H9 (cell line): ENCODE results near the gene EPB41L4B. TPM values are rescaled to one million over a fixed set of nuclear protein-coding genes. Genes with fewer than 3 reads are reported as not detected.

Experiments used
- DNase-seq: peaks from one replicate; pipeline ENCODE4 v3.0.0-alpha.2; 2017
- H2AFZ ChIP-seq: one replicate; pipeline ENCODE4 v1.6.1; 2013; ENCODE audit warnings: mild to moderate bottlenecking, low read length, control low read depth, moderate library complexity
- H2AK5ac ChIP-seq: 2 replicates; pipeline ENCODE4 v1.6.1; 2013; ENCODE audit warnings: low read length, control low read depth, mixed read lengths; ENCODE audit not compliant: insufficient read length
- H2BK120ac ChIP-seq: one replicate; pipeline ENCODE4 v1.6.1; 2013; ENCODE audit warnings: low read depth, mild to moderate bottlenecking, low read length, control low read depth, inconsistent platforms; ENCODE audit not compliant: poor library complexity, severe bottlenecking
- H2BK12ac ChIP-seq: 2 replicates; pipeline ENCODE4 v1.6.1; 2013; ENCODE audit warnings: low read length, control low read depth, mixed read lengths, low read depth; ENCODE audit not compliant: insufficient read length
- H2BK15ac ChIP-seq: 2 replicates; pipeline ENCODE4 v1.6.1; 2013; ENCODE audit warnings: low read depth, low read length, control low read depth
- H2BK20ac ChIP-seq: one replicate; pipeline ENCODE4 v1.6.1; 2013; ENCODE audit warnings: low read depth, mild to moderate bottlenecking, low read length, control low read depth, inconsistent platforms; ENCODE audit not compliant: poor library complexity, severe bottlenecking
- H2BK5ac ChIP-seq: 2 replicates; pipeline ENCODE4 v1.6.1; 2013; ENCODE audit warnings: low read length, control low read depth, mixed read lengths; ENCODE audit not compliant: insufficient read length
- H3K14ac ChIP-seq: 2 replicates; pipeline ENCODE4 v1.6.1; 2013; ENCODE audit warnings: low read length, control low read depth; ENCODE audit not compliant: insufficient read depth
- H3K18ac ChIP-seq: 2 replicates; pipeline ENCODE4 v1.6.1; 2013; ENCODE audit warnings: low read depth, mild to moderate bottlenecking, mixed read lengths, low read length, control low read depth; ENCODE audit not compliant: insufficient read length
- H3K23ac ChIP-seq: 2 replicates; pipeline ENCODE4 v1.6.1; 2013; ENCODE audit warnings: low read length, control low read depth, mixed read lengths, low read depth; ENCODE audit not compliant: insufficient read length
- H3K23me2 ChIP-seq: 2 replicates; pipeline ENCODE4 v1.6.1; 2013; ENCODE audit warnings: low read depth, mild to moderate bottlenecking, mixed read lengths, low read length, control low read depth; ENCODE audit not compliant: insufficient read length, poor library complexity, severe bottlenecking
- H3K27ac ChIP-seq: 2 replicates; pipeline ENCODE4 v1.5.1; 2013; ENCODE audit warnings: low read length, control low read depth, mixed read lengths, low read depth; ENCODE audit not compliant: insufficient read length
- H3K27me3 ChIP-seq: 2 replicates; pipeline ENCODE4 v1.6.1; 2013; ENCODE audit warnings: low read length, control low read depth, inconsistent platforms; ENCODE audit not compliant: insufficient read depth
- H3K4ac ChIP-seq: 2 replicates; pipeline ENCODE4 v1.6.1; 2013; ENCODE audit warnings: low read depth, mild to moderate bottlenecking, control low read depth, inconsistent platforms, low read length, moderate library complexity
- H3K4me1 ChIP-seq: 2 replicates; pipeline ENCODE4 v1.6.1; 2013; ENCODE audit warnings: low read length, control low read depth, inconsistent platforms; ENCODE audit not compliant: insufficient read depth
- H3K4me2 ChIP-seq: 2 replicates; pipeline ENCODE4 v1.6.1; 2013; ENCODE audit warnings: low read length, control low read depth, mixed read lengths; ENCODE audit not compliant: insufficient read length, insufficient read depth
- H3K56ac ChIP-seq: 2 replicates; pipeline ENCODE4 v1.6.1; 2013; ENCODE audit warnings: low read depth, mild to moderate bottlenecking, mixed read lengths, low read length, control low read depth; ENCODE audit not compliant: insufficient read length
- H3K79me1 ChIP-seq: 2 replicates; pipeline ENCODE4 v1.6.1; 2013; ENCODE audit warnings: low read depth, mild to moderate bottlenecking, moderate library complexity, low read length, control low read depth, inconsistent platforms; ENCODE audit not compliant: insufficient read depth, poor library complexity, severe bottlenecking
- H3K79me2 ChIP-seq: 2 replicates; pipeline ENCODE4 v1.6.1; 2013; ENCODE audit warnings: low read length, control low read depth, inconsistent platforms; ENCODE audit not compliant: insufficient read depth
- H3K9ac ChIP-seq: 2 replicates; pipeline ENCODE4 v1.6.1; 2013; ENCODE audit warnings: low read length, control low read depth, mixed read lengths; ENCODE audit not compliant: insufficient read length; ENCODE audit errors: extremely low read depth
- H3K9me3 ChIP-seq: one replicate; pipeline ENCODE4 v1.6.1; 2013; ENCODE audit warnings: low read depth, low read length, inconsistent platforms; ENCODE audit not compliant: control insufficient read depth
- H3T11ph ChIP-seq: one replicate; pipeline ENCODE4 v1.6.1; 2013; ENCODE audit warnings: mild to moderate bottlenecking, low read length, control low read depth, inconsistent platforms
- H4K20me1 ChIP-seq: one replicate; pipeline ENCODE4 v1.6.1; 2013; ENCODE audit not compliant: control insufficient read depth, insufficient read length, insufficient read depth
- H4K5ac ChIP-seq: 2 replicates; pipeline ENCODE4 v1.6.1; 2013; ENCODE audit warnings: low read depth, mild to moderate bottlenecking, mixed read lengths, low read length, control low read depth; ENCODE audit not compliant: insufficient read length
- H4K8ac ChIP-seq: replicated peaks from 2 replicates; pipeline ENCODE4 v1.6.1; 2013; ENCODE audit warnings: low read length, control low read depth, mixed read lengths, low read depth; ENCODE audit not compliant: insufficient read length
- H4K91ac ChIP-seq: 2 replicates; pipeline ENCODE4 v1.6.1; 2013; ENCODE audit warnings: low read depth, mild to moderate bottlenecking, moderate library complexity, mixed read lengths, low read length, control low read depth; ENCODE audit not compliant: insufficient read length
- H3K27ac Mint-ChIP-seq, 3 experiments: 2 replicates in 2 of 3; 3 replicates in 1 of 3; pipeline ENCODE4 v1.8.0; 2020 to 2021; ENCODE audit warnings: mixed read lengths in 3 of 3, mild to moderate bottlenecking in 1 of 3, moderate library complexity in 1 of 3
- H3K27me3 Mint-ChIP-seq: 2 replicates; pipeline ENCODE4 v1.8.0; 2021; ENCODE audit warnings: low read depth, mild to moderate bottlenecking, moderate library complexity, mixed read lengths
- H3K36me3 Mint-ChIP-seq, 3 experiments: 2 replicates in 2 of 3; 3 replicates in 1 of 3; pipeline ENCODE4 v1.8.0; 2020 to 2021; ENCODE audit warnings: low read depth in 3 of 3, mixed read lengths in 3 of 3; ENCODE audit not compliant: insufficient read depth in 1 of 3
- H3K4me1 Mint-ChIP-seq, 2 experiments: 2 replicates each; pipeline ENCODE4 v1.8.0; 2020; ENCODE audit warnings: mixed read lengths in 2 of 2
- H3K4me3 Mint-ChIP-seq, 2 experiments: 2 replicates in 1 of 2; 3 replicates in 1 of 2; pipeline ENCODE4 v1.8.0; 2020 to 2021; ENCODE audit warnings: mild to moderate bottlenecking in 2 of 2, mixed read lengths in 2 of 2, moderate library complexity in 1 of 2
- H3K9me3 Mint-ChIP-seq, 2 experiments: 2 replicates in 1 of 2; 3 replicates in 1 of 2; pipeline ENCODE4 v1.8.0; 2020; ENCODE audit warnings: mild to moderate bottlenecking in 2 of 2, mixed read lengths in 2 of 2, moderate library complexity in 1 of 2
- CTCF ChIP-seq: fragments of 200-600 bp; sonication (generic); conservative IDR thresholded peaks from 3 replicates; pipeline ENCODE4 v1.8.0; 2021; ENCODE audit warnings: antibody characterized with exemption, mild to moderate bottlenecking
- WGBS: extraction: QIAGEN DNeasy Blood & Tissue Kit; methylation state at CpG from one replicate; pipeline ENCODE4 v1.1.7; 2013; ENCODE audit warnings: missing lambda C conversion rate, low lambda C conversion rate, mixed read lengths; ENCODE audit not compliant: insufficient read length; ENCODE audit errors: extremely low coverage; 5-methylcytosine and 5-hydroxymethylcytosine counted together
- total RNA-seq: library from RNA; stranded (reverse); gene quantifications from 2 replicates; pipeline ENCODE4 v1.2.1, GENCODE V29; 2021

The EPB41L4B gene
- total RNA-seq, 1 experiment from 2014 or later = 18.9 TPM

GRCh38 chr9:109163194-109163593, 157.7 kb downstream of the EPB41L4B start:
- Histone ChIP-seq H3T11ph (no peak overlapping the region), H3K4ac (no peak overlapping the region), H4K91ac (no peak overlapping the region), H2AK5ac (no peak overlapping the region), H3K56ac (no peak overlapping the region), H3K79me2 (no peaks in the 10 kb centered on the region), H2BK5ac (no peak overlapping the region), H2BK120ac (no peak overlapping the region), H3K27ac (no peak overlapping the region), H3K4me1 (no peaks in the 10 kb centered on the region), H3K27me3 (no peaks in the 10 kb centered on the region; the same call in 1 of the 2 replicates), H4K20me1 (no peaks in the 10 kb centered on the region), H3K14ac (no peak overlapping the region), H3K9ac (no peak overlapping the region), H4K8ac (no peak overlapping the region), H2BK20ac (no peak overlapping the region), H4K5ac (no peak overlapping the region), H2AFZ (no peak overlapping the region), H3K23ac (no peak overlapping the region), H3K9me3 (no peaks in the 10 kb centered on the region), H2BK15ac (no peak overlapping the region), H3K18ac (no peak overlapping the region), H3K79me1 (no peaks in the 10 kb centered on the region), H3K4me2 (no peak overlapping the region), H2BK12ac (no peak overlapping the region), H3K23me2 (peaks cover 2% of the 10 kb centered on the region)
- peaks cover 0 to 15% (median 2%) of the 10 kb centered on the region in 3 experiments; a peak in 5 of 7 replicates for H3K36me3 Mint-ChIP-seq
- H3K9me3 Mint-ChIP-seq = peaks cover 8 to 10% of the 10 kb centered on the region in 2 experiments; a peak in 4 of 5 replicates
- no peak overlapping the region for H3K4me3 Mint-ChIP-seq
- WGBS = no CpG with 5 or more reads among the region's 1 CpG
- H3K4me1 Mint-ChIP-seq = peaks cover 9 to 18% of the 10 kb centered on the region in 2 experiments
- peak overlapping the region in 1 of 3 experiments; percentile 21; a peak in 1 of 7 replicates for H3K27ac Mint-ChIP-seq
- peaks cover 47% of the 10 kb centered on the region for H3K27me3 Mint-ChIP-seq
- TF ChIP-seq CTCF = no peak
- DNase-seq = no peak
